HepG2 (cell line): Measurements from ENCODE around the gene NKD2. TPM values are rescaled to one million over a fixed set of nuclear protein-coding genes. Genes with fewer than 3 reads are reported as not detected.

ENCODE experiments used
- GATAD2A ChIP-seq: IDR thresholded peaks from 2 replicates; pipeline ENCODE4 v1.6.1; 2016
- GTF3A ChIP-seq: sonication (generic); formaldehyde crosslinking; conservative IDR thresholded peaks from 2 replicates; pipeline ENCODE4 v1.4.0; 2020; ENCODE audit warnings: mild to moderate bottlenecking, missing genetic modification reagents
- HMGXB4 ChIP-seq, 2 experiments: sonication (generic) in 1 of 2; formaldehyde crosslinking in 1 of 2; IDR thresholded peaks; 2 replicates each; pipeline versions ENCODE4 v1.4.0 to v1.6.1; 2018 to 2020; ENCODE audit warnings: missing genetic modification reagents in 2 of 2, borderline replicate concordance in 1 of 2, low read depth in 1 of 2, mild to moderate bottlenecking in 1 of 2, missing biosample characterization in 1 of 2
- PRMT3 ChIP-seq: sonication (generic); formaldehyde crosslinking; IDR thresholded peaks from 2 replicates; pipeline ENCODE4 v1.8.1; 2022; ENCODE audit warnings: low read depth, mild to moderate bottlenecking, moderate library complexity, missing genetic modification reagents, borderline replicate concordance
- RELA ChIP-seq: sonication (generic); formaldehyde crosslinking; IDR thresholded peaks from 2 replicates; pipeline ENCODE4 v1.4.0; 2020; ENCODE audit warnings: missing genetic modification reagents
- STAT5B ChIP-seq: sonication (generic); formaldehyde crosslinking; IDR thresholded peaks from 2 replicates; pipeline ENCODE4 v1.4.0; 2020; ENCODE audit warnings: missing genetic modification reagents
- ZNF501 ChIP-seq: sonication (generic); formaldehyde crosslinking; IDR thresholded peaks from 2 replicates; pipeline ENCODE4 v1.5.1; 2020; ENCODE audit warnings: mild to moderate bottlenecking, moderate library complexity, missing genetic modification reagents
- ZNF687 ChIP-seq: sonication (generic); formaldehyde crosslinking; IDR thresholded peaks from 2 replicates; pipeline ENCODE4 v1.5.1; 2020; ENCODE audit warnings: mild to moderate bottlenecking, missing genetic modification reagents, moderate library complexity
- ZNF740 ChIP-seq: sonication (generic); formaldehyde crosslinking; IDR thresholded peaks from 2 replicates; pipeline ENCODE4 v1.4.0; 2020; ENCODE audit warnings: missing genetic modification reagents
- polyA plus RNA-seq, 8 experiments: library from polyadenylated mRNA; depleted of rRNA in 3 of 8; stranded (reverse) in 7 of 8; unstranded in 1 of 8; fragments of >200 nt; fragmentation: Illumina TruSeq in 4 of 8; extraction: Trizol in 4 of 8; gene quantifications; 2 replicates each; pipeline versions ENCODE4 v1.2.1 to v1.2.3, GENCODE V29; 2011 to 2016; ENCODE audit warnings: low read depth in 4 of 8, missing spikeins in 1 of 8, mixed read lengths in 1 of 8; ENCODE audit not compliant: insufficient read depth in 1 of 8
- total RNA-seq, 5 experiments: library from RNA; depleted of rRNA; stranded (reverse); fragments of >200 nt; fragmentation: Illumina TruSeq; extraction: Trizol; gene quantifications; 2 replicates each; pipeline ENCODE4 v1.2.3, GENCODE V29; 2016; ENCODE audit warnings: low read depth in 1 of 5

NKD2 gene
- total and polyA plus RNA-seq, 2 of the 13 experiments (the other 11 are each of a cell fraction or from before 2014, with no cell fraction given), result 0.53 to 0.82 TPM

GRCh38 chr5:965604-966344 lies 42.8 kb upstream of the NKD2 start (continued):
- TF ChIP-seq ZNF687 (no peak), ZNF740 (no peak), GATAD2A (CRISPR knock-in tag) (no peak), HMGXB4 (CRISPR knock-in tag; IDR thresholded peaks at IDR 0.05; ENCODE audit: borderline replicate concordance in 1 of 2, low read depth in 1 of 2) (no peak), RELA (CRISPR knock-in tag) (no peak), ZNF501 (CRISPR knock-in tag) (no peak), STAT5B (CRISPR knock-in tag) (no peak), GTF3A (CRISPR knock-in tag) (no peak), PRMT3 (CRISPR knock-in tag) (no peak)
